Pancreas (tissue), 10 donors: Measurements from ENCODE around the gene DGLUCY. TPM values are rescaled to one million over a fixed set of nuclear protein-coding genes. Genes with fewer than 3 reads are reported as not detected.

Experiments
- ATAC-seq, 4 donors: fragments of 200-7000 bp; cut with Tn5 transposase; one replicate each; pipeline versions ENCODE4 v1.8.0 to v1.9.1; 2020; ENCODE audit warnings: mild to moderate bottlenecking in 4 of 4, moderate library complexity in 4 of 4
- DNase-seq, 6 donors: peaks; one replicate each; pipeline ENCODE4 v3.0.0-alpha.2; 2020
- FAIRE-seq: peaks from 2 replicates; lab custom pipeline; 2012; peaks lifted over from hg19 to GRCh38; lab: Jason Lieb, UNC
- H3K27ac ChIP-seq, 4 donors: fragments of 200-600 bp; sonication (generic); 1 replicate in 3 of 4; 2 replicates in 1 of 4; pipeline versions ENCODE4 v1.5.0 to v1.8.0; 2020
- H3K27me3 ChIP-seq, 4 donors: fragments of 200-600 bp; one replicate each; pipeline ENCODE4 v1.8.0; 2021
- H3K36me3 ChIP-seq, 3 donors: fragments of 200-600 bp; sonication (generic) in 1 of 3; one replicate each; pipeline versions ENCODE4 v1.5.0 to v1.8.0; 2020 to 2021
- H3K4me1 ChIP-seq, 3 donors: fragments of 200-600 bp; one replicate each; pipeline ENCODE4 v1.8.0; 2021
- H3K4me3 ChIP-seq, 4 donors: fragments of 200-600 bp; sonication (generic) in 2 of 4; one replicate each; pipeline versions ENCODE4 v1.5.0 to v1.8.0; 2020 to 2021
- H3K9me3 ChIP-seq, 4 donors: fragments of 200-600 bp; one replicate each; pipeline ENCODE4 v1.8.0; 2021
- WGBS, 2 donors: extraction: QIAGEN DNeasy Blood & Tissue Kit; methylation state at CpG; one replicate each; pipeline ENCODE4 v1.1.7; 2013; 5-methylcytosine and 5-hydroxymethylcytosine counted together
- intact Hi-C, 3 donors: fragments of 100-400 bp; cut with DNase I; formaldehyde crosslinking; loops; one replicate each; pipeline versions ENCODE4 v1.11.1 to v1.14.2; 2022
- polyA plus RNA-seq, 2 donors: library from polyadenylated mRNA; stranded (reverse); fragments of 200-250 nt; gene quantifications; one replicate each; pipeline ENCODE4 v1.2.3, GENCODE V29; 2013
- total RNA-seq, 6 donors: library from RNA; stranded (reverse); fragmentation: NEBNext Ultra II Directional in 4 of 6; extraction: Animal tissue kit (Norgen Biotek cat#: 25700) in 4 of 6; gene quantifications; one replicate each; pipeline versions ENCODE4 v1.2.1 to v1.2.4, GENCODE V29; 2021 to 2023
- TF ChIP-seq, protein P1 (sequence below), 4 donors: fragments of 200-600 bp; sonication (generic) in 3 of 4; IDR thresholded peaks; one replicate each; pipeline versions ENCODE4 v1.5.0 to v1.8.0; 2021; ENCODE audit warnings: antibody characterized with exemption in 4 of 4
- donor health status: healthy with polysubstance abuse.
- donor health status: DM: no; HTN: no; CAD: no; lungs with moderate emphysema.
- donor health status: DM: no; HTN: no; CAD: no.
- donor health status: control.
- donor health status: control.
- donor health status: Bipolar disorder and iron deficiency.
- donor health status: DM: yes; HTN: yes; CAD: no.
- donor health status: DM: no; HTN: no; CAD: no.
- donor health status: DM: no; HTN: no; CAD: no.
- donor health status: DM: yes; HTN: yes; CAD: no.

Gene DGLUCY
- total and polyA plus RNA-seq, 8 donors, result 11.9 to 43.4 (median 23.1) TPM

- Histone ChIP-seq H3K27me3 (no peaks in the 10 kb centered on the region), H3K27ac (no peak overlapping the region), H3K9me3 (no peaks in the 10 kb centered on the region), H3K4me1 (peaks cover 0 to 1% (median 0%) of the 10 kb centered on the region in 3 donors), H3K36me3 (peaks cover 0 to 27% (median 4%) of the 10 kb centered on the region in 3 donors), H3K4me3 (no peak overlapping the region)
- TF ChIP-seq, protein P1, sequence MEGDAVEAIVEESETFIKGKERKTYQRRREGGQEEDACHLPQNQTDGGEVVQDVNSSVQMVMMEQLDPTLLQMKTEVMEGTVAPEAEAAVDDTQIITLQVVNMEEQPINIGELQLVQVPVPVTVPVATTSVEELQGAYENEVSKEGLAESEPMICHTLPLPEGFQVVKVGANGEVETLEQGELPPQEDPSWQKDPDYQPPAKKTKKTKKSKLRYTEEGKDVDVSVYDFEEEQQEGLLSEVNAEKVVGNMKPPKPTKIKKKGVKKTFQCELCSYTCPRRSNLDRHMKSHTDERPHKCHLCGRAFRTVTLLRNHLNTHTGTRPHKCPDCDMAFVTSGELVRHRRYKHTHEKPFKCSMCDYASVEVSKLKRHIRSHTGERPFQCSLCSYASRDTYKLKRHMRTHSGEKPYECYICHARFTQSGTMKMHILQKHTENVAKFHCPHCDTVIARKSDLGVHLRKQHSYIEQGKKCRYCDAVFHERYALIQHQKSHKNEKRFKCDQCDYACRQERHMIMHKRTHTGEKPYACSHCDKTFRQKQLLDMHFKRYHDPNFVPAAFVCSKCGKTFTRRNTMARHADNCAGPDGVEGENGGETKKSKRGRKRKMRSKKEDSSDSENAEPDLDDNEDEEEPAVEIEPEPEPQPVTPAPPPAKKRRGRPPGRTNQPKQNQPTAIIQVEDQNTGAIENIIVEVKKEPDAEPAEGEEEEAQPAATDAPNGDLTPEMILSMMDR (IDR thresholded peaks at IDR 0.05), result no peak
- DNase-seq (no peak), ATAC-seq (no peak), FAIRE-seq (no peak)
- WGBS, 2 donors, result 58 to 60% methylated on average over 9 of the region's 9 CpGs
- intact Hi-C loops, result loop anchor here in 2 of 3 donors (10.0 kb wide), 2 partner anchors 114 to 266 kb away; no protein-coding TSS in a partner anchor
Observed at GRCh38 chr14:91170504-91171121, 56.7 kb downstream of the DGLUCY start.

- Histone ChIP-seq H3K9me3 (no peaks in the 10 kb centered on the region), H3K27me3 (no peaks in the 10 kb centered on the region), H3K4me1 (no peaks in the 10 kb centered on the region), H3K36me3 (peaks cover 0 to 27% (median 4%) of the 10 kb centered on the region in 3 donors), H3K27ac (no peak overlapping the region), H3K4me3 (no peak overlapping the region)
- DNase-seq (no peak), FAIRE-seq (no peak), ATAC-seq (no peak)
- intact Hi-C loops, result loop anchor here in 2 of 3 donors (10.0 kb wide), 2 partner anchors 114 to 266 kb away; no protein-coding TSS in a partner anchor
- TF ChIP-seq, protein P1 (IDR thresholded peaks at IDR 0.05), result no peak
- 80 to 86% methylated on average over 5 of the region's 5 CpGs for WGBS, 2 donors
Observed at GRCh38 chr14:91171291-91171690, 57.4 kb downstream of the DGLUCY start.

GRCh38 chr14:91173221-91173670, 59.4 kb downstream of the DGLUCY start:
- FAIRE-seq (peak; percentile 39), DNase-seq (peak; percentile 73 to 91 (median 86)), ATAC-seq (peak; percentile 83 to 92 (median 91))
- WGBS, 2 donors, result 41 to 42% methylated on average over 10 of the region's 10 CpGs
- Histone ChIP-seq H3K4me3 (no peak overlapping the region), H3K36me3 (peaks cover 0 to 20% (median 4%) of the 10 kb centered on the region in 3 donors), H3K4me1 (no peaks in the 10 kb centered on the region), H3K9me3 (no peaks in the 10 kb centered on the region), H3K27ac (no peak overlapping the region), H3K27me3 (no peaks in the 10 kb centered on the region)
- intact Hi-C loops, result loop anchor here in 2 of 3 donors (10.0 kb wide), 2 partner anchors 112 to 268 kb away; no protein-coding TSS in a partner anchor
- TF ChIP-seq, protein P1 (IDR thresholded peaks at IDR 0.05), result peak; percentile 81 to 93 (median 85)

DNA sequence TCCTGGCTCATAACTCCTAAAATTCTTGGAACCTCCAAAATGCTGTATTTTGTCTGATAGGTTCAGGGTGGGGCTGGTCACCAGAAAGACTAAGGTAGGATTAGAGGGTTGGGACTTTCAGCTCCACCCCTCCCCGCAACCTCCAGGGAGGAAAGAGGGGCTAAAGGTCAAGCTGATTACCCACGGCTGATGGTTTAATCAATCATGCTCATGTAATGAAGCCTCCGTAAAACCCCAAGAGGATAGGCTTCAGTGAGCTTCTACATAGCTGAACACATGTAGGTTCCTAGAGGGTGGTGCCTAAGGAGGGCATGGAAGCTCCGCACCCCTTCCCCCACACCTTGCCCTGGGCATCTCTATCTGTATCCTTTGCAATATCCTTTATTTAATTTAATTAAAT, 60.0 kb downstream of the DGLUCY start:
- DNase-seq (no peak), FAIRE-seq (no peak), ATAC-seq (no peak)
- no peaks in the 10 kb centered on the region for H3K4me1 ChIP-seq
- H3K36me3 ChIP-seq, result peaks cover 0 to 22% (median 4%) of the 10 kb centered on the region in 3 donors
- intact Hi-C loops, result loop anchor here in 2 of 3 donors (10.0 kb wide), 2 partner anchors 111 to 269 kb away; no protein-coding TSS in a partner anchor
- H3K27ac ChIP-seq, result no peak overlapping the region
- no peaks in the 10 kb centered on the region for H3K9me3 ChIP-seq
- TF ChIP-seq, protein P1 (IDR thresholded peaks at IDR 0.05), result no peak
- H3K27me3 ChIP-seq, result no peaks in the 10 kb centered on the region
- H3K4me3 ChIP-seq, result no peak overlapping the region
- 58 to 61% methylated on average over 4 of the region's 4 CpGs for WGBS, 2 donors
